ENCODE results near the gene PTBP1. TPM values are rescaled to one million over a fixed set of nuclear protein-coding genes. Genes with fewer than 3 reads are reported as not detected.

Gene PTBP1
- total RNA-seq = 100 to 1,000 TPM; 584 to 738 TPM

DNA sequence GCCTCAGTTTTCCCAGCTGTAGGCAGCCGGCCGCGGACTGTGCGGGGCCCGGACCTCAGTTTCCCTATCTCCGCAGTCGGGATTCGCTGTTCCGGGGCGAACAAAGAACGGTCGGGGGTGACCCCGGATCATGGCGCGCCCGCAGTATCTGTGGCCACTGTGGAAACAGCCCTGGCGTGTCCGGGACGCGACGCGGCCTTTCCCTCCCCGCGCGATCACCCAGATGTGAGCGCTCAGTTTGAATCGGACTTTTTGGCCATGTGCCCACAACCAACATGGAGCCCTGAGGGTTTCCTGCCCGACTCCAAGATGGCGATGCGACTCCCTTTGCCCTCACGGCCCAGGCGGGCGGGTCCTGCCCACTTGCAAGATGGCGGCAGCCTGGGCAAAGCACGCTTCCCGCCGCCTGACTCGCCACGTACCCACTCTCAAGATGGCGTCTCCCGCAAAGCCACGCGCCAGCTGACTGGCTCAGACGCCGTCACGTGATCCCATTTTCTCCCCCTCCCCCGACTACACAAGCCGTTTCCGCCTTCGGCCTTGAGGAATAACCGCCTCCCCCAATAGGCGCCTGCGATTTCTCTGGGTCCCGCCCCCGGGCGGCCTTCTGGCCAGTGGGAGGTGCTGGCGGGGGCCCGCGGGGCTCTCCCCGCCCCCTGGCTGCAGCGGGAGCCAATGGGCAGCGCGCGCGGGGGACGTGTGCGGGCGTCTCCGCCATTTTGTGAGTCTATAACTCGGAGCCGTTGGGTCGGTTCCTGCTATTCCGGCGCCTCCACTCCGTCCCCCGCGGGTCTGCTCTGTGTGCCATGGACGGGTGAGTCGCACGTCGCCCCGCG, at the start of gene PTBP1:
PTBP1 (plus strand) TSS at position 761 of the 836 bp plus-strand sequence; CDS start at position 807, 46 bp downstream.
- intact Hi-C loops (cut with DNase I, micrococcal nuclease) = loop anchor here (1.0 to 5.0 kb wide), 30 partner anchors 26 to 1065 kb away; partner anchors contain the start of genes RNF126 (in 2 of the 2), ARHGAP45 (in 1 of the 2), BSG (in 1 of the 2) and CDC34 (in 1 of the 2)

DNA sequence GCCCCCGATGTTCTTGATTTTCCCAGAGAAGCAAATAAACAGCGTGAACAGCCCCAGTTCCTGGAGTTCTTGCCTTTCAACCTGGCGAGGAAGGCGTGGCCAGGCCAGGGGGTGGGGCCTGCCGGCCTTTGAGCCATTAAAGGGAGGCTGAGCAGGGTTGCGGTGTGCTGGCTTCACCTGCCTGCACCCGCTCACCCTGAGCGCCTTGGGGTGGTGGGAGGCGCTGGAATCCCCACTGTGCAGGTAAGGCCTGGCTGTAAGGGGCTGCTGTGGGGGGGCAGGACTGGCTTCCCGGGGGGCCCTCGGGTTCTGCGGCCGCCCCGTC, 49.0 kb upstream of the PTBP1 start:
- Mint-ChIP-seq H3K4me3 (no peak overlapping the region), H3K36me3 (ENCODE audit: low read depth) (no peaks in the 10 kb centered on the region), H3K4me1 (peaks cover 3% of the 10 kb centered on the region), H3K9me3 (ENCODE audit: low read depth) (peaks cover 3% of the 10 kb centered on the region), H3K27ac (no peak overlapping the region), H3K27me3 (no peaks in the 10 kb centered on the region)
- ATAC-seq (no peak), DNase-seq (no peak)
- ChIA-PET POLR2A (no interaction called here), CTCF (no interaction called here)
- intact Hi-C loops (cut with DNase I, micrococcal nuclease) = no loop called here

More for the DNA sequence above, at the start of gene PTBP1:
- Mint-ChIP-seq H3K27me3 (no peaks in the 10 kb centered on the region), H3K4me1 (peaks cover 25% of the 10 kb centered on the region), H3K9me3 (ENCODE audit: low read depth) (no peaks in the 10 kb centered on the region), H3K27ac (peak within 1 kb of the TSS; percentile 95), H3K36me3 (ENCODE audit: low read depth) (peaks cover 31% of the 10 kb centered on the region), H3K4me3 (peak within 1 kb of the TSS; percentile 93)
- peak; percentile 100 for DNase-seq
- CTCF ChIA-PET = no interaction called here
- ATAC-seq = peak; percentile 86
- POLR2A ChIA-PET = interaction anchor here (0.6 to 0.9 kb wide), 3 partner anchors 22 to 410 kb away, joined by 3 to 6 read pairs (median 3); no protein-coding TSS in a partner anchor

DNA sequence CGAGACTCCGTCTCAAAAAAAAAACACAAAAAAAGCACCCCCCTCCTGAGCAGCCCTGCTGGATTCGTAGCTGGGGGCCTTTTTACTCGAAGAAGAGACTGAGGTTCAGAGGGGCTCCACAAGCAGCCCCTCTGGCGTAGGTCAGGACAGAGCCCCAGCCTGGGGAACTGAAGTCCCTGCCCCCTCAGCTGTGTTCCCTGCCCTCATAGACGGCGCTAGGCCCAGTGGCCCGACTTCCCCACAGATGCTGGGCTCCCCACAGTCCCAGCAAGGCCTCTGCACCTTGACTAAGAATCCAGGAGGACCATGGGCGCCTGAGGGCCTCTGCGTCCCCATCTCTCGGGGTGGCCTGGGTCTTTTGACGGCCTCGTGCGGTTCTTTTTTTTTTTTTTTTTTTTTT, 47.4 kb upstream of the PTBP1 start:
- Mint-ChIP-seq H3K9me3 (ENCODE audit: low read depth) (no peaks in the 10 kb centered on the region), H3K27me3 (no peaks in the 10 kb centered on the region), H3K36me3 (ENCODE audit: low read depth) (no peaks in the 10 kb centered on the region), H3K4me3 (no peak overlapping the region), H3K4me1 (peaks cover 3% of the 10 kb centered on the region), H3K27ac (no peak overlapping the region)
- POLR2A ChIA-PET = no interaction called here
- ATAC-seq (no peak), DNase-seq (no peak)
- CTCF ChIA-PET = no interaction called here
- intact Hi-C loops (cut with DNase I, micrococcal nuclease) = no loop called here

DNA sequence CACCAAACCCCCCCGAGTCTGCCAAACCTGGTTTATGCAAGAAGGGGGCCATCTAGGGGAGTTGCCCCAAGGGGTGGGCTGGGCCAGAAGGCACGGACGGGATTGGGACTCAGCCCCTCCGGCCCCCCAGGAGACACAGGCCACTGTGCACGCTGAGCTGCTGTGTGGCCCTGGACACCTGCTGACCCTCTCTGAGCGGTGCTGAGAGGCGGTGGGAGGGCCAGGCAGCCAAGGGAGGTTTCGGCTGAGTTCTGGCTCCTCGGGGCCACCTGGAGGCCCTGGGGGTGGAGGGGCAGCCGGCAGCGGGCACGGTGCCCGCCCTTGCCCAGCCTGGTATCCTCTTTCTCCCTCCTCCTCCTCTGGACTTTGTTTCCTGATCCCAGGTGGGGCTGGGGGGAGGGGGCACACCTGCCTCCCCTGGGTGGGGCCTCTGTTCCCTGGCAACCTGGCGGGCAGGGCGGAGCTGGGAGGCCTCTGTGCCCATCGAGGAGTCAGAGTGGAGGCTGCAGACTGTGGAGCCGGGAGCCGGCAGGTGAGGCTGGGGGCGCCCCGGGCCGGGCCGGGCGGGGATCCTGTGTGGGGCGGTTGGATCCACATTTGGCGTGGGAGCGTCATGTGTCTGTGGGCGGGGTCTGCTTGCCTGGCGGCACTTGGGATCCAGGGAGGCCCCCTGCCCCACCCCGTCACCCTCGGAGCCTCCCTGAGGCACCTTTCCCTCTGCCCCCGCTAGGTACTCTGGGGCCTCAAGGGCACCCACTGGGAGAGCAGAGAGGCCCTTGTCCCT, 46.4 kb upstream of the PTBP1 start, which contains the start of gene MISP:
MISP (plus strand) TSS at position 473 of the 784 bp plus-strand sequence. CDS start 5,835 bp downstream, outside the sequence.
- DNase-seq (no peak), ATAC-seq (no peak)
- Mint-ChIP-seq H3K4me1 (peaks cover 3% of the 10 kb centered on the region), H3K27me3 (no peaks in the 10 kb centered on the region), H3K4me3 (no peak within 1 kb of the TSS), H3K36me3 (ENCODE audit: low read depth) (no peaks in the 10 kb centered on the region), H3K27ac (no peak within 1 kb of the TSS), H3K9me3 (ENCODE audit: low read depth) (no peaks in the 10 kb centered on the region)
- intact Hi-C loops (cut with DNase I, micrococcal nuclease) = no loop called here
- ChIA-PET CTCF (no interaction called here), POLR2A (no interaction called here)

DNA sequence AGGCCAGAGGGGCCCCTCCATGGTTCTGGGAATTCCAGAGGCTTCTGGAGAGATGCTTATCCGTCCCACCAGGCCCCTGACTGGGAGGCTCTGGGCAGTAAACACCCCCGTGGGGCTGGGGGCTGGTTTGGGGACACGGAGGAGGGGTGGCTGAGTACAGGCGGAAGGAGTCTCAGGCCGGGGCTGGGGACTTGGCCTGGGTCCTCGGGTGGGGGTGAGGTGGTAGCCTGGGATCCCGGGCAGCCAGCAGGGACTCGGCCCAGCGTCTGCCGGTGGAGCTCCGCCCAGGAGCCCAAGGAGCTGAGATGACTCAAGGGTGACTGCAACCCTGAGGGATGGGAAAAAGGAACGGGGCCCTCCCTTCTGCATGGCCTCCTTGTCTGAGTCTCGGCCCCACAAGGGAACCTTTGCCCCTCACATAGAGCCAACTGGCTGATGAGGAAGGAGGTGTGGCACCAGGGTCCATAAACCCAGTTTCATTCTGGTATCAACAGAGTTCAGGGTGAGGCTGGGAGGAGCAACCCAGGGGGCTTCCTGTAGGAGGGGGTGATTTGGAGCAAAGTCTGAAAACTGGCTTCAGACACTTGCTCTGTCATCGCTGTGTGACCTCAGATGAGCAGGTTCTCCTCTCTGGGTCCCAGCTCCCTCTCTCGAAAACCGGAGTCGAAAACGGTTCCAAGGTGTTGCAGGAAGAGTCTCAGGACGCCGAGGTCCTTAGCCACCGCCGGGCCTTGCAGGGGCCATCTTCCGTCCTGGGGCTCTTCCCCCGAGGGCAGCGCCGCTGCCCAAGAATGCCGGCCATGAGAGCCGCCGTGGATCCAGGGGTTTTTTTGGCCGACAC, 45.5 kb upstream of the PTBP1 start:
- H3K4me3 Mint-ChIP-seq = no peak overlapping the region
- no peaks in the 10 kb centered on the region for H3K27me3 Mint-ChIP-seq
- H3K4me1 Mint-ChIP-seq = peaks cover 3% of the 10 kb centered on the region
- intact Hi-C loops (cut with DNase I, micrococcal nuclease) = no loop called here
- ATAC-seq (no peak), DNase-seq (no peak)
- no peaks in the 10 kb centered on the region for H3K9me3 Mint-ChIP-seq (ENCODE audit: low read depth)
- ChIA-PET POLR2A (no interaction called here), CTCF (no interaction called here)
- H3K27ac Mint-ChIP-seq = no peak overlapping the region
- no peaks in the 10 kb centered on the region for H3K36me3 Mint-ChIP-seq (ENCODE audit: low read depth)

DNA sequence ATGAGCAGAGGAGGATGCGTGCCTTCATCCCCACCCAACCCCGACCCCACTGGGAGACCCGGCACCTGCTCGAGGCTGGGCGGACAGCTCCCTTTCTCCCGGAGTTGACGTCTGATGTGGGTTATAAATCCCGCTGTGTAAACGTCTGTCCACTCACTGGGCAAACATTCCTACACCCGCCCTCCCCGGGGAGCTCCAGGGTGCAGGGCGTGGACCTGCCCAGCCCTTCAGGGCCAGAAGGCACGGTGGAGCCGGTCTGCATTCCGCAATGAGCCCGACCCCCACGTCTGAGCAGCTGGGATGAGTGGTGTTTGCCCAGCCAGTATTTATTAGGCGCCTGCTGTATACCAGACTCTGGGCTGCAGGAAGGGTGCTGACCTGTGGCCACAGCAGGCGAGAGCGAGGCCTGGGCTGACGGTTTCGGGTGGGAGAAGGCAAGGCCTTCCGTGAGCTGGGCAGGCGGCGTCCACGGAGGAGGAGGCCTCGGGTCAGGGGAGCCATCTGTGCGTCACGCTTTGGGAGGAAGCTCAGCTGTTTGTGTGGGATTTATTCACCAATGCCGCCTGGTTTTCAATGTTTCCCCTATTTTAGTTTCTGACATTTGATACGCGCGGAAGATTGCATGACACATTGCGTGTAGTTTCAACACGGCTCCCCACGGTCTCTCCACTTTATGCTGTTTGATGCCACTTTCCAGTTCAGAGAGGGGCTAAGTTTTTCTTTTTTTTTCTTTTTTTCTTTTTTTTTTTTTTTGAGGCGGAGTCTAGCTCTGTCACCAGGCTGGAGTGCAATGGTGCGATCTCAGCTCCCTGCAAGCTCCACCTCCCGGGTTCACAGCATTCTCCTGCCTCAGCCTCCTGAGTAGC, 44.4 kb upstream of the PTBP1 start:
- no peaks in the 10 kb centered on the region for H3K9me3 Mint-ChIP-seq (ENCODE audit: low read depth)

DNA sequence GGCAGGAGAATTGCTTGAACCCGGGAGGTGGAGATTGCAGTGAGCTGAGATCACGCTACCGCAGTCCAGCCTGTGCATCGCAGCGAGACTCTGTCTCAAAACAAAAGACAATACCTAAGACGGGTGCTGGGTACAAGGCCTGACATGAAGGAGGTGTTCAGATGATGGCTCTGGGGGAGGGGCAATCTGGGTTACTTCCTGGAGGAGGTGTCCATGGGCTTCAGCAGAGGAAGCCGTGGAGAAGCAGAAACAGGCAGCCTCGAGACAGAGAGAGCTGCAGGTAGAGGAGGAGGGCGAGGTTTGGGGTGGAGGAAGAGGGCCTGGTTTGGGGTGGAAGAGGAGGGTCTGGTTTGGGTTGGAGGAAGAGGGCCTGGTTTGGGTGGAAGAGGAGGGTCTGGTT, 42.7 kb upstream of the PTBP1 start:
- ATAC-seq (no peak), DNase-seq (no peak)
- peaks cover 3% of the 10 kb centered on the region for H3K4me1 Mint-ChIP-seq
- peaks cover 3% of the 10 kb centered on the region for H3K9me3 Mint-ChIP-seq (ENCODE audit: low read depth)
- no peak overlapping the region for H3K27ac Mint-ChIP-seq
- intact Hi-C loops (cut with DNase I, micrococcal nuclease) = no loop called here
- H3K4me3 Mint-ChIP-seq = no peak overlapping the region
- H3K27me3 Mint-ChIP-seq = no peaks in the 10 kb centered on the region
- H3K36me3 Mint-ChIP-seq (ENCODE audit: low read depth) = no peaks in the 10 kb centered on the region
- ChIA-PET POLR2A (no interaction called here), CTCF (no interaction called here)

More for the DNA sequence above, 44.4 kb upstream of the PTBP1 start:
- H3K27me3 Mint-ChIP-seq = no peaks in the 10 kb centered on the region
- H3K4me3 Mint-ChIP-seq = no peak overlapping the region
- POLR2A ChIA-PET = no interaction called here
- H3K27ac Mint-ChIP-seq = no peak overlapping the region
- H3K36me3 Mint-ChIP-seq (ENCODE audit: low read depth) = no peaks in the 10 kb centered on the region
- peaks cover 3% of the 10 kb centered on the region for H3K4me1 Mint-ChIP-seq
- ATAC-seq = no peak
- CTCF ChIA-PET = interaction anchor here (0.7 to 1.1 kb wide), 2 partner anchors 8 to 90 kb away, joined by 3 read pairs; partner anchors contain the start of gene RNF126
- no peak for DNase-seq
- intact Hi-C loops (cut with DNase I, micrococcal nuclease) = no loop called here

DNA sequence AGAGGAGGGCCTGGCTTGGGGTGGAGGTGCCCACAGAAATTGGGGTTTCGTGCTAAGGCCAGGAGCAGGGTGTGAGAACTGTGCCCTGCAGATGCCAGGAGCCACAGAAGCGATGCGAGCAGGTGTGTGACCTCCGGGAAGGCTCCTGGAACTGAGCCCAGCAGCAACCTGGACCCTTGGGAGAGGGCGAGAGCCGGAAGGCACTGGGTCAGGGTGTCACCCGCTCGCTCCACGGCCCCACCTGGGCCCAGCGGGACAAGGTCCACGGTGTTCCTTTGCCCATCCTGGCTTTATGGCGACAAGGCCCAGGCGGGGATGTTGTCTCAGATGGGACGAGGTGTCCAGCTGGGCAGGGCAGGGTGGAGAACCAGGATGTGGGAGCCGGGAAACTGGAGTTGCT, 42.2 kb upstream of the PTBP1 start:
- ChIA-PET POLR2A (no interaction called here), CTCF (no interaction called here)
- ATAC-seq (no peak), DNase-seq (no peak)
- Mint-ChIP-seq H3K4me1 (peaks cover 3% of the 10 kb centered on the region), H3K4me3 (no peak overlapping the region), H3K27ac (no peak overlapping the region), H3K9me3 (ENCODE audit: low read depth) (peaks cover 6% of the 10 kb centered on the region), H3K27me3 (no peaks in the 10 kb centered on the region), H3K36me3 (ENCODE audit: low read depth) (no peaks in the 10 kb centered on the region)
- intact Hi-C loops (cut with DNase I, micrococcal nuclease) = no loop called here

DNA sequence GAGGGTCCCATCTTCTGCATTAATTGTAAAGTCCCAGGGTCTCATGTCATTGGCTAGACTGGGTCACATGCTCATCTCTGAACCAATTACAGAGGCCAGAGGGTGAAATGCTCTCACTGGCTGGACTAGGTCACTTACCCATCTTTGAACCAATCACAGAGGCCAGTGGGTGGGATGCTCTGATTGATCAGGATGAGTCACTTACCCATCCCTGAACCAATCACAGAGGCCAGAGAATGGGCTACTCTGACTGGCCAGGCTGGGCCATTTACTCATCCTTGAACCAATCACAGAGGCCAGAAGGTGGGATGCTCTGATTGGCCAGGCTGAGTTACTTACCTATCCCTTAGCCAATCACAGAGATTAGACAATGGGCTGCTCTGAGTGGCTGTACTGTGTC, 41.0 kb upstream of the PTBP1 start:
- ChIA-PET POLR2A (no interaction called here), CTCF (no interaction called here)
- Mint-ChIP-seq H3K27me3 (no peaks in the 10 kb centered on the region), H3K36me3 (ENCODE audit: low read depth) (no peaks in the 10 kb centered on the region), H3K4me3 (no peak overlapping the region), H3K27ac (no peak overlapping the region), H3K9me3 (ENCODE audit: low read depth) (peaks cover 6% of the 10 kb centered on the region), H3K4me1 (peaks cover 3% of the 10 kb centered on the region)
- intact Hi-C loops (cut with DNase I, micrococcal nuclease) = no loop called here
- peak; percentile 61 for DNase-seq
- ATAC-seq = peak; percentile 93

DNA sequence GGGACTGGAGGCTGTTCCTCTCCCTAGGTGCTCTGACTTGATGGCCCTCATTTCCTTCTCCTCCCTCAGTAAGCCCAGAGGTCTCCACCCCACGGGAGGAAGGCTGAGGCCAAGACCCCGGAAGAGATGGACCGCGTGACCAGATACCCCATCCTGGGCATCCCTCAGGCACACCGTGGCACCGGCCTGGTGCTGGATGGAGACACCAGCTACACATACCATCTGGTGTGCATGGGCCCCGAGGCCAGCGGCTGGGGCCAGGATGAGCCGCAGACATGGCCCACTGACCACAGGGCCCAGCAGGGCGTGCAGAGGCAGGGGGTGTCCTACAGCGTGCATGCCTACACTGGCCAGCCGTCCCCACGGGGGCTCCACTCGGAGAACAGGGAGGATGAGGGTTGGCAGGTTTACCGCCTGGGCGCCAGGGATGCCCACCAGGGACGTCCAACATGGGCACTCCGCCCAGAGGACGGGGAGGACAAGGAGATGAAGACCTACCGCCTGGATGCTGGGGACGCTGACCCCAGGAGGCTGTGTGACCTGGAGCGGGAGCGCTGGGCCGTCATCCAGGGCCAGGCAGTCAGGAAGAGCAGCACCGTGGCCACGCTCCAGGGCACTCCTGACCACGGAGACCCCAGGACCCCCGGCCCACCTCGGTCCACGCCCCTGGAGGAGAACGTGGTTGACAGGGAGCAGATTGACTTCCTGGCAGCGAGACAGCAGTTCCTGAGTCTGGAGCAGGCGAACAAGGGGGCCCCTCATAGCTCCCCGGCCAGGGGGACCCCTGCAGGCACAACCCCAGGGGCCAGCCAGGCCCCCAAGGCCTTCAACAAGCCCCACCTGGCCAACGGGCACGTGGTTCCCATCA, 40.2 kb upstream of the PTBP1 start:
- Mint-ChIP-seq H3K4me3 (no peak overlapping the region), H3K27ac (no peak overlapping the region), H3K9me3 (ENCODE audit: low read depth) (peaks cover 6% of the 10 kb centered on the region), H3K4me1 (peaks cover 3% of the 10 kb centered on the region), H3K36me3 (ENCODE audit: low read depth) (no peaks in the 10 kb centered on the region), H3K27me3 (no peaks in the 10 kb centered on the region)
- ChIA-PET POLR2A (no interaction called here), CTCF (no interaction called here)
- intact Hi-C loops (cut with DNase I, micrococcal nuclease) = no loop called here
- no peak for DNase-seq
- no peak for ATAC-seq
